IMR-90 (cell line): Measurements from ENCODE around the gene ACSL3. TPM values are rescaled to one million over a fixed set of nuclear protein-coding genes. Genes with fewer than 3 reads are reported as not detected.

Experiments
- ATAC-seq: fragments of 200-7000 bp; cut with Tn5 transposase; 2 replicates; pipeline ENCODE4 v1.9.1; 2020; ENCODE audit warnings: low read depth, mild to moderate bottlenecking, moderate library complexity
- BruUV-seq: library from RNA; stranded (reverse); fragments of 400-500 nt; replicated peaks from 2 replicates; lab custom pipeline; 2021; lab: Mats Ljungman, UMichigan
- CTCF ChIA-PET: fragments of 300-600 bp; formaldehyde crosslinking; extraction: SDS; loops from one replicate; lab custom pipeline; 2021; ENCODE audit warnings: antibody characterized with exemption; lab: Yijun Ruan, JAX
- POLR2A ChIA-PET: fragments of 300-600 bp; sonication (Branson Sonifier 250); formaldehyde crosslinking; loops from one replicate; lab custom pipeline; 2022; ENCODE audit warnings: antibody characterized with exemption; ENCODE audit not compliant: unreplicated experiment; lab: Charles Lee
- DNase-seq: peaks from one replicate; pipeline ENCODE4 v3.0.0; 2013
- H2AFZ ChIP-seq: replicated peaks from 2 replicates; pipeline ENCODE3; 2013; ENCODE audit warnings: low read length, mild to moderate bottlenecking; ENCODE audit not compliant: poor library complexity
- H2AK5ac ChIP-seq: 2 replicates; pipeline ENCODE4 v1.6.1; 2013; ENCODE audit warnings: low read depth, low read length, inconsistent platforms
- H2AK9ac ChIP-seq: replicated peaks from 2 replicates; pipeline ENCODE3; 2013; ENCODE audit warnings: mild to moderate bottlenecking, low read depth, low read length, moderate library complexity; ENCODE audit not compliant: poor library complexity
- H2BK120ac ChIP-seq: 2 replicates; pipeline ENCODE4 v1.6.1; 2013; ENCODE audit warnings: low read depth, low read length, inconsistent platforms
- H2BK15ac ChIP-seq: 3 replicates; pipeline ENCODE4 v1.6.1; 2013; ENCODE audit warnings: low read depth, low read length, inconsistent platforms
- H2BK20ac ChIP-seq: 2 replicates; pipeline ENCODE4 v1.6.1; 2013; ENCODE audit warnings: low read depth, mild to moderate bottlenecking, inconsistent platforms, low read length, moderate library complexity
- H2BK5ac ChIP-seq: 2 replicates; pipeline ENCODE4 v1.6.1; 2013; ENCODE audit warnings: mild to moderate bottlenecking, low read depth, low read length, inconsistent platforms; ENCODE audit not compliant: poor library complexity, severe bottlenecking
- H3K14ac ChIP-seq: replicated peaks from 2 replicates; pipeline ENCODE4 v1.6.1; 2013; ENCODE audit warnings: low read depth, low read length, inconsistent platforms
- H3K18ac ChIP-seq: 2 replicates; pipeline ENCODE4 v1.6.1; 2013; ENCODE audit warnings: low read depth, low read length, control low read depth
- H3K23ac ChIP-seq: 2 replicates; pipeline ENCODE4 v1.6.1; 2013; ENCODE audit warnings: low read depth, low read length, inconsistent platforms
- H3K27ac ChIP-seq: 2 replicates; pipeline ENCODE4 v1.5.1; 2013; ENCODE audit warnings: mild to moderate bottlenecking, control low read depth, low read length; ENCODE audit not compliant: insufficient read depth
- H3K27me3 ChIP-seq: 2 replicates; pipeline ENCODE4 v1.6.1; 2013; ENCODE audit warnings: low read length; ENCODE audit not compliant: control insufficient read depth, insufficient read depth
- H3K36me3 ChIP-seq: 2 replicates; pipeline ENCODE4 v1.6.1; 2013; ENCODE audit warnings: low read length, mixed read lengths; ENCODE audit not compliant: control insufficient read depth, insufficient read depth
- H3K4ac ChIP-seq: 2 replicates; pipeline ENCODE4 v1.6.1; 2013; ENCODE audit warnings: low read depth, low read length, inconsistent platforms
- H3K4me1 ChIP-seq: 2 replicates; pipeline ENCODE4 v1.6.1; 2013; ENCODE audit warnings: low read length, mixed read lengths; ENCODE audit not compliant: control insufficient read depth, insufficient read depth
- H3K4me2 ChIP-seq: 2 replicates; pipeline ENCODE4 v1.6.1; 2013; ENCODE audit warnings: low read depth, mild to moderate bottlenecking, control low read depth, low read length, moderate library complexity
- H3K4me3 ChIP-seq: 2 replicates; pipeline ENCODE4 v1.5.1; 2013; ENCODE audit warnings: low read depth, mild to moderate bottlenecking, control low read depth, low read length, moderate library complexity; ENCODE audit not compliant: insufficient read depth
- H3K56ac ChIP-seq: 2 replicates; pipeline ENCODE4 v1.6.1; 2013; ENCODE audit warnings: low read length, inconsistent platforms; ENCODE audit not compliant: insufficient read depth; ENCODE audit errors: extremely low read depth
- H3K79me1 ChIP-seq, 2 experiments: 2 replicates each; pipeline ENCODE4 v1.6.1; 2013; ENCODE audit warnings: low read length in 2 of 2, inconsistent platforms in 1 of 2, low read depth in 1 of 2
- H3K9ac ChIP-seq: 2 replicates; pipeline ENCODE4 v1.6.1; 2013; ENCODE audit warnings: low read depth, low read length, control low read depth
- H3K9me1 ChIP-seq: 2 replicates; pipeline ENCODE4 v1.6.1; 2013; ENCODE audit warnings: low read length, inconsistent platforms; ENCODE audit not compliant: insufficient read depth
- H3K9me3 ChIP-seq: 2 replicates; pipeline ENCODE4 v1.6.1; 2013; ENCODE audit warnings: low read length; ENCODE audit not compliant: control insufficient read depth, insufficient read depth
- H4K20me1 ChIP-seq: 2 replicates; pipeline ENCODE4 v1.6.1; 2013; ENCODE audit warnings: low read length, inconsistent platforms; ENCODE audit not compliant: insufficient read depth
- H4K5ac ChIP-seq: 2 replicates; pipeline ENCODE4 v1.6.1; 2013; ENCODE audit warnings: mild to moderate bottlenecking, low read depth, low read length, control low read depth
- H4K8ac ChIP-seq, 2 experiments: 2 replicates each; pipeline ENCODE4 v1.6.1; 2013; ENCODE audit warnings: low read depth in 2 of 2, low read length in 2 of 2, control low read depth in 1 of 2, inconsistent platforms in 1 of 2
- H4K91ac ChIP-seq: 2 replicates; pipeline ENCODE4 v1.6.1; 2013; ENCODE audit warnings: low read depth, low read length, inconsistent platforms; ENCODE audit not compliant: insufficient read depth
- CEBPB ChIP-seq: IDR thresholded peaks from 2 replicates; pipeline ENCODE4 v1.6.1; 2012; ENCODE audit warnings: low read depth, low read length, improper control_type of control experiment
- FOS ChIP-seq: fragments of 150-350 bp; IDR thresholded peaks from 2 replicates; pipeline ENCODE4 v1.6.1; 2016; ENCODE audit warnings: low read depth, low read length
- WGBS, 2 experiments: methylation state at CpG; one replicate each; pipeline versions ENCODE4 v1.1.5 to v1.1.7; 2013; ENCODE audit warnings: missing lambda C conversion rate in 2 of 2; ENCODE audit not compliant: insufficient read length in 1 of 2; ENCODE audit errors: extremely low coverage in 2 of 2; 5-methylcytosine and 5-hydroxymethylcytosine counted together
- dilution Hi-C: fragments of 300-500 bp; cut with HindIII; formaldehyde crosslinking; loops from one replicate; pipeline ENCODE4 v1.14.3; 2018; ENCODE audit warnings: low sequenced_read_pairs; ENCODE audit not compliant: unreplicated experiment
- in situ Hi-C: fragments of 300-500 bp; cut with MboI; formaldehyde crosslinking; loops from 3 replicates; pipeline ENCODE4 v1.14.3; 2019; ENCODE audit warnings: low sequenced_read_pairs, inconsistent platforms, mixed read lengths
- intact Hi-C: fragments of 100-400 bp; cut with micrococcal nuclease; formaldehyde crosslinking; loops from 2 replicates; pipeline ENCODE4 v1.10.0; 2022
- polyA plus RNA-seq, 3 experiments: library from polyadenylated mRNA; depleted of rRNA; stranded (reverse); fragments of >200 nt; gene quantifications; 2 replicates each; pipeline ENCODE4 v1.2.3, GENCODE V29; 2012; ENCODE audit warnings: low replicate concordance in 1 of 3
- total RNA-seq: library from RNA; depleted of rRNA; stranded (reverse); fragments of >200 nt; gene quantifications from 2 replicates; pipeline ENCODE4 v1.2.3, GENCODE V29; 2012

ACSL3 gene
- total and polyA plus RNA-seq, 2 of the 4 experiments (the other 2 are of a cell fraction), result 31.0 to 84.2 TPM

- Histone ChIP-seq H3K23ac (no peak overlapping the region), H2BK120ac (no peak overlapping the region), H3K18ac (peak overlapping the region; percentile 68; the same call in 1 of the 2 replicates), H3K4me1 (peaks cover 13% of the 10 kb centered on the region), H3K14ac (no peak overlapping the region), H2BK20ac (no peak overlapping the region), H2BK15ac (0 out of 3 replicates have a peak overlapping the region, but pooled peaks have one; percentile 0), H4K20me1 (peaks cover 7% of the 10 kb centered on the region), H2AK5ac (peak overlapping the region; percentile 42; the same call in 1 of the 2 replicates), H3K27ac (peak overlapping the region; percentile 61; the same call in 1 of the 2 replicates), H3K56ac (no peak overlapping the region), H3K4ac (no peak overlapping the region), H2AFZ (no peak overlapping the region), H3K9me1 (no peaks in the 10 kb centered on the region), H3K36me3 (peaks cover 4% of the 10 kb centered on the region; the same call in 1 of the 2 replicates), H3K4me3 (no peak overlapping the region), H3K79me1 (peaks cover 7 to 23% of the 10 kb centered on the region in 2 experiments; a peak in 3 of 4 replicates), H3K9ac (no peak overlapping the region; the same call in 1 of the 2 replicates), H4K8ac (no peak overlapping the region), H2AK9ac (no peak overlapping the region), H4K91ac (no peak overlapping the region), H2BK5ac (peak overlapping the region; percentile 60), H3K4me2 (no peak overlapping the region), H4K5ac (peak overlapping the region; percentile 45; the same call in 1 of the 2 replicates), H3K27me3 (no peaks in the 10 kb centered on the region), H3K9me3 (no peaks in the 10 kb centered on the region)
- WGBS, 2 experiments, result no CpG with 5 or more reads among the region's 1 CpG
- no TSS peak for BruUV-seq
- dilution Hi-C loops (no loop called here), intact Hi-C loops (loop anchor here (5.0 kb wide), 2 partner anchors 81 to 236 kb away; partner anchors contain the start of gene ACSL3), in situ Hi-C loops (no loop called here)
- ATAC-seq (no peak), DNase-seq (no peak)
- POLR2A ChIA-PET, result no interaction called here
- TF ChIP-seq FOS, result no peak
- peak; percentile 27; the same call in 1 of the 2 replicates for TF ChIP-seq CEBPB
- CTCF ChIA-PET, result interaction anchor here (2.4 kb wide), 1 partner anchor 16 kb away, joined by 7 read pairs; no protein-coding TSS in a partner anchor
Measured at GRCh38 chr2:222942977-222943376, 82.1 kb downstream of the ACSL3 start.
